Activated naive CD4-positive, alpha-beta T cell treated with anti-CD3 and anti-CD28 coated beads for 36 hours (primary cell): ENCODE measurements around the gene LSM4. TPM values are rescaled to one million over a fixed set of nuclear protein-coding genes. Genes with fewer than 3 reads are reported as not detected.
A peak's percentile ranks its signal among the peaks of the same experiment; 100 is the strongest.

ENCODE experiments used
- microRNA-seq: library from miRNA; unstranded; fragments of <30 nt; microRNA quantifications from one replicate; pipeline ENCODE4 v1.2.0, GENCODE V29; 2022; ENCODE audit warnings: borderline microRNAs expressed, borderline replicate concordance
- total RNA-seq, 2 experiments: library from RNA; stranded (reverse); gene quantifications; one replicate each; pipeline ENCODE4 v1.2.3, GENCODE V29; 2021

Gene LSM4
- total RNA-seq, 2 experiments from 2014 or later: 439 to 451 TPM

Small RNAs within 50 kb of the gene (microRNA-seq; reads per million reads assigned to microRNA genes)
- 10.4 reads per million, percentile 23 among the genes with 10 or more reads in this experiment for gene MIR3188

Other genes starting within 250 kb of the LSM4 start
- 10 to 100 TPM; 10.1 to 14.4 TPM for gene IL12RB1, start 236.1 kb downstream of the LSM4 start, total RNA-seq
- 10 to 100 TPM; 12.8 to 13.5 TPM for gene MAST3, start 225.3 kb downstream of the LSM4 start, total RNA-seq
- 10 to 100 TPM; 16.1 to 16.3 TPM for gene PIK3R2, start 169.9 kb downstream of the LSM4 start, total RNA-seq
- gene IFI30, start 149.3 kb downstream of the LSM4 start, total RNA-seq: 10 to 100 TPM; 19.0 to 20.8 TPM
- gene MPV17L2, start 129.9 kb downstream of the LSM4 start, total RNA-seq: 1 to 10 TPM; 6.3 to 6.5 TPM
- gene RAB3A, start 119.0 kb downstream of the LSM4 start, total RNA-seq: 1 to 10 TPM; 3.8 to 6.0 TPM
- gene PDE4C, start 96.6 kb downstream of the LSM4 start, total RNA-seq: under 1 TPM in 1 of 2 experiments, not detected in 1; 0.10 TPM
- gene IQCN, start 48.6 kb downstream of the LSM4 start, total RNA-seq: under 1 TPM in 1 of 2 experiments, not detected in 1; 0.19 TPM
- 100 to 1,000 TPM in 1 of 2 experiments, 10 to 100 TPM in 1; 87.9 to 105 TPM for gene JUND, start 41.5 kb downstream of the LSM4 start, total RNA-seq
- 10 to 100 TPM; 14.4 to 15.6 TPM for gene PGPEP1, start 17.5 kb upstream of the LSM4 start, total RNA-seq
- gene GDF15, start 63.1 kb upstream of the LSM4 start, total RNA-seq: under 1 TPM in 1 of 2 experiments, not detected in 1; 0.20 TPM
- not detected for gene LRRC25, start 74.5 kb upstream of the LSM4 start, total RNA-seq
- 10 to 100 TPM; 62.6 to 71.4 TPM for gene SSBP4, start 96.3 kb upstream of the LSM4 start, total RNA-seq
- gene ISYNA1, start 115.1 kb upstream of the LSM4 start, total RNA-seq: 10 to 100 TPM; 12.3 to 14.3 TPM
- 10 to 100 TPM; 14.1 TPM for gene ELL, start 199.0 kb upstream of the LSM4 start, total RNA-seq
- 100 to 1,000 TPM; 161 to 163 TPM for gene FKBP8, start 220.5 kb upstream of the LSM4 start, total RNA-seq
- 10 to 100 TPM; 86.7 TPM for gene KXD1, start 234.8 kb upstream of the LSM4 start, total RNA-seq
- gene UBA52, start 248.8 kb upstream of the LSM4 start, total RNA-seq: 1,000 to 10,000 TPM; 1,997 to 2,122 TPM